Activated gamma-delta T cell (primary cell): Measurements from ENCODE around the gene RNMT.
"Not testable (repeated sequence)": the region's sequence is repeated elsewhere in the genome, so short reads cannot be mapped to it uniquely, and the experiment has no call there.

ENCODE experiments used
- DNase-seq: peaks from one replicate; lab custom pipeline; 2025; lab: John Stamatoyannopoulos, UW

Gene RNMT

DNA sequence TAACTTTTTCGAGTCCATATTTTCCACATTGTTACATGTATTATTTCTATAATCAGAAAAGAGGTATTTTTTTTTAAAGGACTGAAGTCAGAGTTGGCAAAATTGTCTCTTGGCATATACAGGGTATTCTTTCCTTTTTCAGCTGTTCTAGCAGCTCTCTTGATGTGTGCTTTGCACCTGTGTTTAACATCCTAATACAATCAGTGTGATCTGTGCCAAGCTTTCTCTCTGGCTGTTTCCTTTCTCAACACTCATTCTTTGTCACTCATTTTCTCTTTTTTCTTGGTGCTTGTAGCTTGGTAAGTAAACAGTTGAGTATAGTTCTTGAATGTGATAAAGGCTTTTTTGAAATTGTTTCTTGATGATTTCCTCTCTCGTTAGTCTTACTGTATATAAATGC is 9.2 kb downstream of the RNMT start:
- no peak for DNase-seq

DNA sequence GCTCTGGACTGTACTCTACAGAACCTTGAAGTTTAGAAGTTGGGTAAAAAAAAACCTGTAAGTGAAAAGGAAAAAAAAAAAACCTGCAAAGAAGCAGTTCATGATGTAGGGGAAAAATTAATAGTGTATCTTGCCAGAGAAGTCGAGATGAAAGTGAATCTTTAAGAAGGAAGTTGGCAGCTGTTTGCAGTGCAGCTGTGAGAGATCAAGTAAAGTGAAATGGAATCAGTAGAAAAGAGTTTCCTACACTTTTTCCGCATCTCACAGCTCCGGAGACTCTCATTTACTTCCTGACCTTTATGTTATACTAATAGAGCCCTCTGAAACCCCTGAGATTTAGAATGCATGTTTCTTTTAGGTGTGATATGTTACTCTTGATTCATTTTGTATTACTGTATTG is 19.2 kb downstream of the RNMT start:
- no peak for DNase-seq

DNA sequence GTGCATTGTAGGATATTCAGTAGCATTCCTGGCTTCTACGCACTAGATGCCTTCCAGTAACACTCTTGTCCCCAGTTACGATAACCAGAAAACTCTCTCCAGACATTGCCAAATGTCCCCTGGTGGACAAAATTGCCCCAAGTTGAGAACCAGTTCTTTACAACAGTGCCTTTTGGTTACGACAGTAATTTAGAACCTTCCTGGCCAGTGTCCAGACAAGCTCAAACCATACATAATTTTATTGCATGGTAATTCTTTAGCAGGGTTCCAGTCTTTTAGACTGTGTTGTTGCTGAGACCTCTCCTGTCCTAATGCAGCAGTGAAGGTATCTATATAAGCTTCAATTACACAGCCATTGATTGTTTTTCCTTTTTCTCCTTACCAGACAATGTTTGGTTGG is 20.2 kb downstream of the RNMT start:
- no peak for DNase-seq

DNA sequence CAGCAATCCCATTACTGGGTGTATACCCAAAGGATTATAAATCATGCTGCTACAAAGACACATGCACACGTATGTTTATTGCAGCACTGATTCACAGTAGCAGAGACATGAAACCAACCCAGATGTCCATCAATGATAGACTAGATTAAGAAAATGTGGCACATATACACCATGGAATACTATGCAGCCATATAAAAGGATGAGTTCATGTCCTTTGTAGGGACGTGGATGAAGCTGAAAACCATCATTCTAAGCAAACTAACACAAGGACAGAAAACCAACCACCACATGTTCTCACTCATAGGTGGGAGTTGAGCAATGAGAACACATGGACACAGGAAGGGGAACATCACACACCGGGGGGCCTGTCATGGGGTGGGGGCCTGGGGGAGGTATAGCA is 25.1 kb downstream of the RNMT start:
- not testable (repeated sequence) for DNase-seq

DNA sequence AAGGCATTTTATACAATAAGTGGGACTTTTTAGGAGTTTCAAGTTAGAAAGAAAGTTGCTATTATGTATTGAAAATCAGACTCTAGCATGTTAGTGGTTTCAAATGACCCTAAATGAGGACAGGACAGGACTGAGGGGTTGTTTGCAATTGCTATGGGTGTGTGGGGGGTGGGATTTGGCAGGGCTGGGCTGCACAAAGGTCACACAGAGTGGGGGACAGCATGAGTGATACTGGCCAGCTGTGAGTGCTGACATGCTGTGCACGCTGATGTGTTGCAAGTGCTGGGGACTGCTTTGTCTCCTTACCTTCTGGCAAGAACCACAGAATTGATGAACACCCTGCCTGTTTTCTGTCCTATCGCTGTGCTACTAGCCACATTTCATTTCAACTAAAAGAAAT is 29.8 kb downstream of the RNMT start:
- no peak for DNase-seq

DNA sequence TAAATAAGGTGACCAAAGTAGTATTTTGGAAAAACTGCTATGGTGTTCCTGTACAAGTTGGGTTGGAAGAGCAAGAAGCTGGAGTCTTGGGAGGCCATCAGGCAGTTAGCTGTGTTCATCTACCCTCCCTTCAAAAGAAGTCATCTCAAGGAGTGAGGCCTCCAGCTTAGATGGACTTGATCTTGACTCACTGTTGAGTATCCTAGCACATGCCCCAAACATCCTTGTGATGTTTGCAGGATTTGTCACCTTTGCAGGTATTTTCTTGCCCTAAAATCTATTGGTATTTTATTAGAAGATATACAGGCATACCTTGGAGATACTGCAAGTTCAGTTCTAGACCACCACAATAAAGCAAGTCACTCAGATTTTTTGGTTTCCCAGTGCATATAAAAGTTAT is 30.2 kb downstream of the RNMT start:
- DNase-seq, result no peak

DNA sequence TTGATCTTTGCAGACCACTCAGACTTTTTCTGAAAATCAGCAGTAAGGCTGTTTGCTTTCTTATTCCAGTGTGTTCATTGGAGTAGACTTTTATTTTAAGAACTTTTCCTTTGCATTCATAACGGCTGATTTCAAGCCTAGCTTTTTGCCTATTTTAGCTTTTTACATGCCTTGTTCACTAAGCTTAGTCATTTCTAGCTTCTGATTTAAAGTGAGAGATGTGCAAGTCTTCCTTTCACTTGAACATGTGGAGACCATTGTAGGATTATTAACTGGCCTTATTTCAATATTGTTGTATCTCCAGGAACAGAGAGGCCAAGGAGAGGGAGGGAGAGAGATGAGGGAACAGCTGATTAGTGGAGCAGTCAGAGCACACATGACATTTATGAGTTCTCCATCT is 32.1 kb downstream of the RNMT start:
- DNase-seq, result no peak

DNA sequence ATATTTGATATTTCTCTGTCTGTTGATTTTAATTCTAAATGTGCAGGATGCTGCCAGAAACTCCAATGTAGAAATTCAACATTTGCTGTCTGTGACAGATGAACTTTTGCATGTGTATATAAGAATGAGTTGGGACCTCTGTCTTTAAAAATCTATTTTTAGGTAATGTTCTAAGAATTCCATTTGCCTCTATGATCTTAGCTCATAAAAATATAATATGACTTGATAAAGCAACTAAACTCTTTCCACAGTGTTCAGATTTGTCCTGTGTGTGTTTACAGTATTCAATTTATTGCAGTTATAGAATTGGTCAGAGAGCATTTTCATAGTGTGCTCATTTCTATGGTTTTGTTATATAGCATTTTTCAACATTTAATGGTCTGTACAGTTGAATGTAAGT is 33.6 kb downstream of the RNMT start:
- DNase-seq, result no peak

DNA sequence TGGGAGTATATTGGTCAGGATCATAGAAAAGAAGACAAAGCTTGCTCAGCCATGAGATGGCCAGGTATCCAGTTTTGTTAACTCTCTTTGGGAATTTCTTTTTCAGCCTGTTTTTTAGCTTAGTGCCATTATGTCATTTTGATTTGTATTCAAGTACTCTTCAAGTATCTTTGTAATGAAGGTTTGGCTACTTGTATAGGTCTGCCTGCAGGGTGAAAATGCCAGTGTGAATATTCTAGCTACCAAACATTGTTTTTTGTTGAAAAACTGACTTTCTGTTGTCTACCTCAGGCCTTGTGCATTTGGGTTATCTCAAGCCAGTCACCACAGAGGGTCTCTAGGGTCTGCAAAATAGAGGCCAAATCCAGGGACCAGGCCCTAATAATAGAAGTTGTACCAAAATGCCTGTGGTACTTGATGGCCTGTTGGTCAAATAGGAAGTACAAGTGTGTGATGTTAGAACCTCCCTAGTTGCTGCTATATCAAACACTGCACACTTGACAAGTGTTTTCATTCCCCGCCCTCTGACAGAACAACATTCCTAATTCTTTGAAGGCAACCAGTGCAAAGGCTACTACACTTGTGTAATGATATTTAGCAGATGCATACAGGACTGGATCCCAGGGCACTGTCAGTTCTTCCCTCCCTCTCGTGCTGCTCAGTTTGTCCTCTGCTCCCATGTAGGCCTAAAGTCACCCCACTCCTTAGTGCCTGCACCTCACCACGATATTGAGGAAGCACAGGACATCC is 36.4 kb downstream of the RNMT start:
- no peak for DNase-seq

DNA sequence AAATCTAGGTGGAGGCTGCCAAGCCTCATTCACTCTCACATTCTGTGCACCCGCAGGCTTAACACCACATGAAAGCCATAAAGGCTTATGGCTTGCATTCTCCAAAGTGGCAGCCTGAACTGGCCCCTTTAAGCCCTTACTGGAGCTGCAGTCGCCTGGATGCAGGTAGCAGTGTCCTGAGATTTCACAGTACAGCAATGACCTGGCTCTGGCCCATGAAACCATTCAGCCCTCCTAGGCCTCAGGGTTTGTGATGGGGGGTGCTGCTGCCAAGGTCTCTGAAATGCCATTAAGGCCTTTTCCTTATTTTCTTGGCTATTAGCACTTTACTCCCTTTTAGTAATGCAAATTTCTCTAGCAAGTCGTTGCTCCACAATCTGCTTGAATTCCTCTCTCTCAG is 48.6 kb downstream of the RNMT start:
- DNase-seq, result no peak

DNA sequence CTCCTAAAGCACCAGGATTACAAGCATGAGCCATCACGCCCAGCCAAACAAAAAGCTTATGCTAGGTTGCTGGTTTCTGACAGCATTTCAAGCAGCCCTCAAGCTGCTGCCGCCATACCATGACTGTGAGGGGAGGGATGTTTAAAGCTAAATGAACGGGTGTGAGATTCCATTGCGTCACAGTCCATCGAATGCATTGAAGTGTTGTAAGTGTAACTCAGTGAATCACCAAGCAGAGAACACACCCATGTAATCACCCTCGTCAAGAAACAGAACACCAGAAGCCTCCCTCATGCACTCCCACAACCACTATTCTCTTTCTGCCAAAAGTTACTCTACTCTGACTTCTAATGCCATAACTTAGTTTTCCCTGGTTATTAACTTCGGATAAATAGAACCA is 64.7 kb downstream of the RNMT start:
- no peak for DNase-seq

DNA sequence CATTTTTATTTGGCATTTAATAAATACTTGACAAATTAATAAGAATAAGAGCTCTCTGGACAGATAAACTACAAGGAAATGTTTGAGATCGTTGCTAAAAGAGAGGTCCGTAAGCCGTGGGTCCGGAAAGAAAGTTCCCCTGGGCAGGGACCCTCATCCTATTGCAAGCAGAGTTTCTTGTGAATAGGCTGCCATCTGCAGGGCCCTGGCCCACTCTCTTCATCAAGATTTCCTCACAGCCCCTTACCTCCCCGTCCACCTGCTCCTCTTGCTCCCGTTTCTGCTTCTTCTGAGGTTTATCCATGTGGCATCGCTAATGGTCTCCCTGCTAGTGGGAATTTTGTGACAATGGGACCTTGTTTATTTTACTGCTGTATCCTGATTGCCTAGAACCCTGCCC is 67.3 kb downstream of the RNMT start:
- no peak for DNase-seq

DNA sequence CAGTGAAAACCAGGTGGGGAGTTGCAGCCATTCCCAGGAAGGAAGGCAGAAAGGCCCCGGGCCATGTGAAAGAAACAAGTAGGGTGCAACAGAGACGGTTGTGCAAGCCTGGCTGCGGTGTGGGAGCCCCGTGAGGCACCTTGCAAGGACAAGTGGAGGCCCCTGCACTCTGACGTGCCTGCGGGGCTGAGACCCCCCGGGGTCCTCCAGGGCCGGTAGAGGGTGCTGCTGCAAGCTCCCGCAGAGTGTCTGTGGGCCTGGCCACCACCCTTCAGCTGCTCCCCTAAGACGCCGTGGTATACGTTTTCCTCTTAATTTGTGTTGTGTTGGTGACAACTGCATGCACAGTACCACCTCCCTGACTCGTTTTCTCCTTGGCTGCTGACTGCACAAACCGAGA is 70.0 kb downstream of the RNMT start:
- no peak for DNase-seq

DNA sequence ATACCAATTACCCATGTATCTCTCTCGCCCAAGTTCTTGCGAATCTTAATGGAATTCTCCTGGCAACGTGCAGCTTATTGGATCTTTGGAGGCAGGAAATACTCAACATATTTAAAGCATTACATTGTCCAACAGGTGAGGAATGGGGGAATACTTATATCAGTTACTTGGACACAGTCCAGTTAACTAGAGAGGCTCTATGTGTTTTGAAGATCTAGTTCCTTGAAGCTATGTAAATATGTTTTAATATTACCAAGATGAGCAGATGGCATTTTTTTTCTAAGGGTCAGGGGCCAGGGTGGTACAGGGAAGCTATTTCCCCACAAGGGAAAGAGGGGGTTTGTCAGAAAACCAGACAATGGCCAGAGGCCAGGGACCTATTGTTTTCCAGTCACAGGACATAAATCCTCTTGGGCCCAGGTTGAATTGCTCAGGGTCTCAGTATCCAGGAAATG is 70.7 kb downstream of the RNMT start:
- no peak for DNase-seq

DNA sequence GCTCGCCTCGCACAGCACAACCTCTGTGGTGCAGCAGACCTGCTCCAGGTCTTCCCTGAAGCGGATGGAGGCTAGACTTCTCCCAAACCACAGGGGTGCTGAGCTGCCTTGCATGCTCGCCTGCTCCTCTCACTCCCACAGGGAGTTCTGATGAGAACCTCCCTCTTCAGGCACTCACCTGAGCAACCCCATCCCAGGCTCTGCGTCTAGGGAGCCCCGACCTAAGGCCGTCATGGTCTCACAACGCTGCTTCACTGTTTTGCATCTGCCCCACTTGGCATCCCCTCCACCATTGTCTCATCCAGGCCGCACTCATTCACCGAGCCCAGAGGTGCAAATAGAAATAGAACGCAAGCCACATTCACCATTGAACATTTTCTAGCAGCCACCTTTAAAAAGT is 72.9 kb downstream of the RNMT start:
- DNase-seq, result no peak

DNA sequence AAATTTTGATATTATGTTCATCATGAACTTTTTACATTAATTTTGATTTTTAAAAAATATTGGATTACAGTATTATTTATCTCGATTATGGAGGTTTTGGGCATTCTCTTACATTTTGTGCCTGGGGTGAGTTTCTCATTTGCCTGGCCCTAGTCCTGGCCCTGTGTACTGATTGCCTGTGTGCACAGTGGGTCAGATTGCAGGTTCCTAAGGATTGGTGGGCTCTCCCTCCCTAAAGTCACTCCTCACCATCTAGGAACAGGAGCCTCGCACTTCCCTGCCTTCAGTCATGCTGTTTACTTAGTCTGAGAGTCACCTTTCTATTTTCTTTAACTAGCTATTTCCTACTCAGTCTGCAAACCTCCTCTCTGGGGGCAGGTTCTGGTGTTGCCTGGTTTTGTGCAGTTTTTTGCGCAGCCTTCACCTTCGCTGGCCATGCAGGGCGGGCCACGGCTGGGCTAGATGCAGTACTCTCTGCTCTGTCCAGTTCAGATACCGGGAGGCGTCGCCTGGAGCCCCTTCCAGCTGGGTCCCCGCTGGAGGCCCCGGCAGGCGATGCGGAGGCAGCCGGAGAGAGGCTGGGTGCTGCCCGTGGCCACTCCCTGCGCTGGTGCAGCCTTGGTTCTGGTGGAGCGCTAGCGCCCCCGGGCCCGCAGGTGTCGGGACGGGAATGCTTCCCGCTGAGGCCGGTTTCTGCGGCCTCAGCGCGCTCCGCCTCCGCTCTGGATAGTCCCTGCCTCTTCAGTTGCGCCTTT is 74.2 kb downstream of the RNMT start:
- no peak for DNase-seq

DNA sequence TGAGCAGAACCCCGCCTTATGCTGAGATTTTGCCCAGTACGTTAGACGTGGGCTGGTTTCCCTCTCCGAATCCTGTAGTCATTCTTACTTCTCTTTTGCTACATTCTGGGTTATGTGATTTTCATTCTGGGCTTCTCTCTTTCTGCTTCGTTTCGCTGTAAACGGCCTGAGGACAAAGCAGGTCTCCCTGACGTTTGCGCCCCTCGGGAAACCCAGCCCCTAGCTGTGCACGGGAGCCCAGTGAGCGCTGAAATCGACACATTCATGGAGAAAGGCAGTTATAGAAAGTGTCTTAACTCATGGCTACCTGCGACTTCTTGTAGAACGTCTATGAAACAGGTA is 74.8 kb downstream of the RNMT start:
- no peak for DNase-seq

DNA sequence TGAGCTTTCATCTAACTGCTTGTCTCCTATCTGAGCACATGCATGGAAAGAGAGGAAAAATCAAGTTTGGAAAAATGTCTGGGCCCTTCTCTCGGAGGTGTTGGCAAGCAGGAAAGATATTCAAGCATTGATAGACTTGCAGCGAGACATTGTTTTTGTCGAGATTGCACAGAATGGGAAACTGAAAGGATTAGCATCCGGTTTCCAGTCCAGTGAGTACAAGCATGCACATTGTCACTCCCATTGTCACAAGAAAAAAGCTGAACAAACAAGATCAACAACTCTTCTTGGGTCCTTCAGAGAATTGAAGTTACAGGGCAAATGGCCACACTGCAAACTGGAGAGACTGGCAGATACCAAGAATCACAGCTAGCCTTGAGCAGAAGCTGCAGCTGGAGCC is 77.8 kb downstream of the RNMT start:
- no peak for DNase-seq

DNA sequence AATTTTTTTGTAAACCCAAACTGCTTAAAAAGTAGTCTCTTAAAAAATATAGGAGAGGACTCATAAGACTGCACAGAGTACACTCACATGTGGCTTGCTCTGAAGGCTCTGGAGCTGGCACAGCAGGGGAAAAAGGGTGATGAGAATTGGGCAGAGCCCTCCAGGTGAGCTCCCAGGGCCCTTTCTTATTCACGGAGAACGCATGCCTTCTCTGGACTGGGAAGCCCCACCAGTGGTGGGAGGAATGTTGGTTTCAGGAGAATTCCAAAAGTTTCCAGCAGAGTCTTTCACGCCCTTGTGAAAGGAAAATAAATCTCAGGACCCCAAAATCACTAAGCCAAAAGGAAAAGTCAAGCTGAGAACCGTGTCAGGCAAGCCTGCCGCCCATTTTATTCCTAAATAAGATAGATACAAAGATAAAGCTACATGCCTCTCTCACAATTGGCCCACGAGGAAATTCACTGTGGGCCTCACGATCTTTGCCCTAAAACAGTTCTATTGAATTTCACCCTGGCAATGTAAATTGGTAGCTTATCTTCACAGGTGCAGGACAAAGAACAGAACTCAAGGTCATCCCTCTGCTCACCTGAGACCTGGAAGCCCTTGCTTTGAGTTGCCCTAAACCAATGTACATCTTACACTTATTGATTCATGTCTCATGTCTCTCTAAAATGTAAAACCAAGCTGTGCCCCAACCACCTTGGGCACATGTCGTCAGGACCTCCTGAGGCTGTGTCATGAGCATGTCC is 82.0 kb downstream of the RNMT start:
- no peak for DNase-seq

DNA sequence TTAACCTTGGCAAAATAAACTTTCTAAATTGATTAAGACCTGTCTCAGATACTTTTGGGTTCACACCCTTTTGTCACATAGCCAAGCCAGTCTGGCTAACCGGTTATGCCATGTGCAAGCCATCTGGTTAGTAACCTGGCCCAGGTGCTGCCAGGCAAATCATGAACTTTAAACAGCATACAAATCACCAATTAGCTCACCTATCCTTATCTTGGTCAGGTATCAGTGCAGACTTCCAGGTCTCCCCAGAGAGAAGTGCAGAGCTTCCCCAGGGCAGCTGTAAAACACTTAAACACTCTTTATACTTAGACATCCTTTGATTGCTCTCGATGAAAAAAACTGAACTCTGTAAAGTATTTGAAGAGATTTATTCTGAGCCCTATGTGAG is 82.6 kb downstream of the RNMT start:
- DNase-seq, result no peak

DNA sequence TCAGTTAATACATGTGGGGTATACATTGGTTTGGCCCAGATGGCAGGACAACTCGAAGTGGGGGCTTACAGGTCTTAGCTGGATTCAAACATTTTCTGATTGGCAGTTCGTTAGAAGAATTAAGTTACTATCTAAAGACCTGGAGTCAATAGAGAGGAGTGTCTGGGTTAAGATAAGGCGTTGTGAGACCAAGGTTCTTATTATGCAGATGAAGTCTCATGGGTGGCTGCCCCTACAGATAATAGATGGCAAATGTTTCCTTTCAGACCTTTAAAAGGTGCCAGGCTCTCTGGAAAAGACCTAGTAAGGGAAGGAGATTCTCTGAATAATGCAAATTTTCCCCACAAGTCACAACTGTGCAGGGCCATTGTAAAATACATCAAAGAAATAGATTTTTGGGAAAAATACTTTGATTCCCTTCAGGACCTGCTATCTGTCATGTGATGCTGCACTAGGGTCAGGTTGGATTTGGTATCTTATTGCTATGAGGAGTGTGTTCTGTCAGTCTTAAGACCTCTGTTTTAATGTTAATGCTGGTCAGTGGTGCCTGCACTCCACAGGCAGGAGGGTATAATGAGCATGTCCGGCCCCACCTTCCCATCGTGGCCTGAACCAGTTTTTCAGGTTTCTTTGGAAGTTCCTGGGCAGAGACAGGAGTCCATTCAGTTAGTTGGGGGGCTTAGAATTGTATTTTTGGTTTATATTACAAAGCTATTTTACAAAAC is 83.2 kb downstream of the RNMT start:
- no peak for DNase-seq

DNA sequence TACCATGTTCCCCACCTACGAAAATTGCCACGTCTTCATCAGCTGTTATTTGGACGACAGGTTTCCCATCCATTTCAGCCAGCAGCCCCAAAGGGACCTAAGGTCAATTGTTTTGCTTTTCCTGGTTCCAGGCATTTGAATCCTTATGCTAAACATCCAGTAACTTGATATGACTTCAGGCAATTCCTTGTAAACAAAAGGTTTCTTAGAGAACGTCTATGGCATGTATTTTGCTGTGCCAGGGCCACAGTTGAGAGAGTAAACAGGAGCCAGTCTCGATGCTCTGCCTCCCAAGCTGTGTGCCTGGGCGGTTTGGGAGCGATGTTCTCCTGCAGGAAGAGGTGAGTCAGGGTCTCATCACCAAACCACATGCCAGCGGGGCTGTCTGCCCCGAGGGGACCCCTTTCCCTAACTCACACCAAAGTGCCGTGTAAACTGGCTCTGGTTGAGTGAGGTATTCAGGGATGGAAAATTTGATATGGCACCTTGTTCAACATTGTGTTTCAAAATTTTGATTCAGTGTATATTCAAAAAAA is 84.5 kb downstream of the RNMT start:
- DNase-seq, result no peak
